IPS DF 4.7 (cell line): ENCODE data around the gene CCDC57.

Experiments used
- DNase-seq: peaks from one replicate; pipeline ENCODE4 v3.0.0-alpha.2; 2013; ENCODE audit warnings: low spot score; ENCODE audit errors: extremely low read depth

Gene CCDC57

DNA sequence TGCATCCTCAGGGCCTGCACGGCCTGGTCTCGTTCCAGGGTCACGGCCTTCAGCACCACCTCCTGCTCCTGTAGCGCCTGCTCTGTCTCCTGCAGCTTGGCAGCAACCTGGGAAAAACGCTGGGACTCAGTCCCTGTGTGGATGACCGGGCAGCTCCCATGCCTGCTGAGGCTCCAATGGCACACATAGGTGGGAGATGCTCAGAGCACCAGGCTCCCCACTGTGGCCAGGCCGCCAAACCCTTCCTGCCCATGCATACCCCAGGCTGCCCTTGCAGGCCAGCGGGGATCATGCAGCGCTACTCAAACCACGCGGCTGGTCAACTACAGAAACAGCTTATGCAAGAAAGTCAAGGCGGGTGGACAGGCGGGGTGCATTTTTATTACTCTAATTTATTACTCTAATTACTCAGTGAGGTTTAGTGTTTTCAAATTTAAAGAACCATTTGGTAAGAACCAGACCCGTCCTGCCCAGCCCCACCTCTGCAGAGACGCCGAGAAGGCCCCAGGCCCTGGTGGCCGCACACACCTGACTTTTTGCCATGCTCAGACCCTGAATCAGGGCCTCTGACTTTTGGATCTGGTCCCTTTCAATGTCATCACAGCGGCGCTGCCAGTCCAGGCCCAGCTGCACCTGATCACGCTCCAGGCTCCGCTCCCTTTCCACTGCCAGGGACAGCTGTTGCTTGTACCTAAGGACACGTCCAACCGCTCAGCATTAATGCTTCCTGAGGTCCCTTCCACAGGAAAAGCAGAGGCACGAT, 34.0 kb downstream of the CCDC57 start:
- no peak for DNase-seq

GRCh38 chr17:82177761-82178498, 34.7 kb downstream of the CCDC57 start:
- no peak for DNase-seq

GRCh38 chr17:82177276-82177675, 35.4 kb downstream of the CCDC57 start:
- DNase-seq: no peak

GRCh38 chr17:82175951-82176350, 36.7 kb downstream of the CCDC57 start:
- DNase-seq: no peak

- no peak for DNase-seq
Measured at GRCh38 chr17:82175201-82175600, 37.4 kb downstream of the CCDC57 start.

GRCh38 chr17:82174042-82174857, 38.4 kb downstream of the CCDC57 start:
- DNase-seq: peak; percentile 9

DNA sequence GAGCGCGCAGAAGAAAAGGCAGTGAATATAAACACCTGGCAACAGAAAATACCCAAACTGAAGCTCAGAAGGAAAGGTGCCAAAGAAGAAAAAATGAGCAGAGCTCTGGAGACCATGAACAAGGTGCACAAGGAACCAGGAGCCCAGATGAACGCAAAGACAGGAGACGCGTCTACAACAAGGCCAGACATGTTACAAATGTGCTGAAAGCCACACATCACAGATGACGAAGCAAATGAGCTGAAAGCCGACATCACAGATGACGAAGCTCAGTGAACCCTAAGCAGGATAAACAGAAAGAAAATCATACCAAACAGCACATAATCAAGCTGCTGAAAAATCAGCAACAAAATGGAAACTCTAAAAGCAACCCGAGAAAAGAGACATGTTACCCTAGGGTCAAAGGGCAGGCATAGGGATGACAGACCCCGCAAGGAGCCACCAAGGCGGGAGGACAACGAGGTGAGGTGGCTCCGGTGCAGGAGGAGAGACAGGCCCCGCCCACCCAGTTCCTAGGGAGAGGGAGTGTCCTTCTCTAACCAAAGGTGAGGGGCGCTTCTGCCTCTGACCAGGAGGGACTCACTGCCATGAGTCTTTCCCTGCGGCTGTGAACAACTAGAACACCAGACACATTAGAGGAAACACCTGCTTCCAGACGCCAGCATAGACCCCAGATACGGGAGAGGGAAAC, 39.1 kb downstream of the CCDC57 start:
- DNase-seq: no peak

- DNase-seq: no peak
Measured at GRCh38 chr17:82172486-82173160, 40.0 kb downstream of the CCDC57 start.

GRCh38 chr17:82171750-82172375, 40.8 kb downstream of the CCDC57 start:
- DNase-seq: no peak

- no peak for DNase-seq
Measured at GRCh38 chr17:82170412-82170961, 42.2 kb downstream of the CCDC57 start.

DNA sequence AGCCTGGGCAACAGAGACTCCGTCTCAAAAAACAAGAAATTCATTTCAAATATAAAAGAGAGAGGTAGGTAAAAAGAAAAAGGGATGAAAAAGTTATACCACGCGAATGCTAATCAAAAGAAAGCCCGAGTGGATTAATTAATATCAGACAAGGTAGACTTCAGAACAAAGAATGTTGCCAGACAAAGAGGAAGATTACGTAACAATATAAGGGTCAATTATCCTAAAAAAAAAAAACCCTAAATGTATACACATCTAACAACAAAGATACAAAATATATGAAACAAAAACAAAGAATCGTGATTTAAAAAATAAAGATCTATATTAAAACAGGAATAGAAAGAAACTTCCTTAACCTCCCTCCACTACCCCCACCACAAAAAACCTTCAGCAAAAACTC, 44.1 kb downstream of the CCDC57 start:
- no peak for DNase-seq

DNA sequence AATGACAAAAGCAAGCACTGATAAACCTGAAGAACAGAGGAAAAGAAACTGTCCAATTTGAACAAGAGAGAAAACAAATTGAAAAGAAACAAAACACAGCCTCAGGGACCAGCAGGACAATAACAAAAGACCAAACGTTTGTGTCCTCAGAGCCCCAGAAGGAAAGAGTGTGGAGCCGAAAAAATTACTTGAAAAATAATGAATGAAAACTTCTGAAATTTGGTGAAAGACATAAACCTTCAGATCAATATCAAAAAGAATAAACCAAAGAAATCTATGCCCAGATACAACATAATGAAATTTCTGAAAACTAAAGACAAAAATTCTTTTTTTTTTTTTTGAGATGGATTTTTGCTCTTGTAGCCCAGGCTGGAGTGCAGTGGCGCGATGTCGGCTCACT, 45.6 kb downstream of the CCDC57 start:
- no peak for DNase-seq

DNA sequence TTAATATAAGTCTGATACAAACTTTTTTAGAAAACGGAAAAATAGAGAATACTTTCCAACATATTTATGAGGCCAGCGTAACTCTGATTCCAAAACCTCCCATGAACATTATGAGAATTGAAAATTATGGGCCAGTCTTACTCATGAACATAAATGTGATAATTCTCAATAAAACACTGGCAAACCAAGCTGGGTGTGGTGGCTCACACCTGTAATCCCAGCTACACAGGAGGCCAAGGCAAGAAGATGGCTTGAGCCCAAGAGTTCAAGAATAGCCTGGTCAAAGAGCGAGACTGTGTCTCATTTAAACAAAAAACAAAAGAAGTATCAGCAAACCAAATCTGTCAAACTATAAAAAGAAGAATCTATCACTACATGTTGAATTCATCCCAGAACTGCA, 47.8 kb downstream of the CCDC57 start:
- no peak for DNase-seq

- DNase-seq: no peak
Measured at GRCh38 chr17:82161216-82161615, 51.4 kb downstream of the CCDC57 start.

DNA sequence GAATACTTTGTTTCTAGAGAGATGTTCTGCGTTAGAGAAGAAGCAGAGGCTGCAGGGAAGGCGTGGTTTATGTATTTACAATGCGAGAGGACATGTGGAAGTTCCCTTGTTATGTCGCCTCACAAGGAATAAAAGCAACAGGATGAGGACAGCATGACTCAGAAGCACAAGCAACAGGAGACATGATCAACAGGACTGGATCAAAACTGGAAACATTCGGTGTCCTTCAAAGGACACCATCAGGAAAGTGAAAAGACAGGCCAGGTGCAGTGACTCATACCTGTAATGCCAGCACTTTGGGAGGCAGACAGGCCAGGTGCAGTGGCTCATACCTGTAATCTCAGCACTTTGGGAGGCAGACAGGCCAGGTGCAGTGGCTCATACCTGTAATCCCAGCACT, 52.6 kb downstream of the CCDC57 start:
- no peak for DNase-seq

DNA sequence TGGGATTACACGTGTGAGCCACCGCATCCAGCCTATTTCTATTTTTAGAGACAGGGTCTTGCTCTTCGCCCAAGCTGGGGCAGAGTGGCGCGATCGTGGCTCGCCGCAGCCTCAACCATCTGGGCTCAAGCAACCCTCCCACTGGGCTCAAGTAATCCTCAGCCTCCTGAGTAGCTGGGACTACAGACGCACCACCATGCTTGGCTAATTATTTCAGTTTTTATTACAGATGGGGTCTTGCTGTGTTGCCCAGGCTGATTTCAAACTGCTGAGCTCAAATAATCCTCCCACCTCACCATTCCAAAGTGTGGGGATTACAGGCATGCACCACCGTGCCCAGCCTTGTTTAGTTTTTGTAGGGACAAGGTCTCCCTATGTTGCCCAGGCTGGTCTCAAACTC, 53.8 kb downstream of the CCDC57 start:
- DNase-seq: no peak

DNA sequence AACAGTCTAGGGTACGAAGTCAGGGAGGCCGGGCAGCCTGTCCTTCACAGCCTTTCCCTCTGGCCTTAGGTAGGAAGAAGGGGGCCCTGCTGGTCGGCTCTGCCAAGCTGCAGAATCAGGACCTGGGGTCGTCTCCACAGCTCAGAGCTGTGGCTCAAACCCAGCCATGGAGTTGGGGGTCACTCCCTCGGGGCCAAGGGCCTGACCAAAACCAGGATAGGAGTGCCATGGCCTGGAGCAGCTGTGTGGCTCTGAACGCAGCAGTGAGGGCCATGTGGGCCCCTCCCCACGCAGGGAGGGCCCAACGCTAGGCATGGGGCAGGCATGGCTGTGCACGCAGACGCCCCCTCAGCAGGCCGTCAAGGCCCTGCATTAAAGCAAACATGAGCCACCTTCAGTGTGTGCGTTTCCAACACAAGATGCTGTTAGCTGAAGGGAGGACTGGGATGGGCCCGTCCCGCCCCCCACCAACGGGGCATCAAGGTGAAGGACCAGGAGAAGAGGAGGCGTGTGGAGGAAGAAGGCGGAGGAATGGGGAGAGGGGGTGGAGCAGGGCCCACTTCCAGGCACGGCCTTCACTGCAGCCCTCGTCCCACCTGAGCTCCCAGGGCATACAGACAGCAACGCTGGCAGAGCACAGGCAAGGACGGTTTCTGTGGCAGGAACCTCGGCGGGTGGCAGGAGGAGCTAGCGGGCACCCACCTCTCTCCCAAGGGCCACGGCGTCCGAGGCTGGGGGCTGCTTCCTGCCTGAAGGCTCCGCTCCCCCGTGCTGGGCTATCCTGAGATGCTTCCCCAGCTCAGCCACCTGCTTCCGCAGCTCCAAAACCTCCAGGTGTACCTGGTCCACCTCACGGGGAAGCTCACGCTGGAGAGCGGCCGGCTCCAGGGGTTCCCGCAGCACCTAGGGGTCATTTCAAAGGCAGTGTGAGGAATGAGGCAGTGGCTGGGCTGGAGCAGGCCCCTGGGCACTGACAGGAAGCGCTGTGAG, 55.3 kb downstream of the CCDC57 start:
- DNase-seq: no peak

- no peak for DNase-seq
Measured at GRCh38 chr17:82156284-82156925, 56.2 kb downstream of the CCDC57 start.
